Bronchial epithelial cell (primary cell): ENCODE results near the gene ASPN. TPM values are rescaled to one million over a fixed set of nuclear protein-coding genes. Genes with fewer than 3 reads are reported as not detected.

Source experiments
- DNase-seq: peaks from one replicate; pipeline ENCODE4 v3.0.0-alpha.2; 2010; ENCODE audit warnings: low read depth
- FAIRE-seq: peaks from 2 replicates; lab custom pipeline; 2011; peaks lifted over from hg19 to GRCh38; lab: Jason Lieb, UNC
- H3K27me3 ChIP-seq: 2 replicates; pipeline ENCODE4 v1.5.1; 2011; ENCODE audit warnings: low read length; ENCODE audit not compliant: control insufficient read depth, insufficient read depth
- H3K36me3 ChIP-seq: 2 replicates; pipeline ENCODE4 v1.5.1; 2011; ENCODE audit warnings: low read length; ENCODE audit not compliant: control insufficient read depth, insufficient read depth
- H3K4me3 ChIP-seq: 2 replicates; pipeline ENCODE4 v1.5.1; 2011; ENCODE audit warnings: mild to moderate bottlenecking, low read depth, low read length, control low read depth
- CTCF ChIP-seq: IDR thresholded peaks from 2 replicates; pipeline ENCODE4 v1.5.1; 2011; ENCODE audit warnings: mild to moderate bottlenecking, moderate library complexity, low read length, control low read depth, inconsistent platforms; ENCODE audit not compliant: insufficient read depth, severe bottlenecking
- total RNA-seq: library from RNA; depleted of rRNA; stranded (reverse); fragments of >200 nt; gene quantifications from 2 replicates; pipeline ENCODE4 v1.2.1, GENCODE V29; 2014

ASPN gene
- total RNA-seq, 1 donor from 2014 or later = not detected

- Histone ChIP-seq H3K4me3 (no peak overlapping the region), H3K27me3 (no peaks in the 10 kb centered on the region), H3K36me3 (no peaks in the 10 kb centered on the region)
- DNase-seq (no peak), FAIRE-seq (no peak)
- no peak for TF ChIP-seq CTCF
These were observed 43.0 kb upstream of the ASPN start for GRCh38 chr9:92525306-92525705.

GRCh38 chr9:92524881-92525280, 42.6 kb upstream of the ASPN start:
- Histone ChIP-seq H3K27me3 (no peaks in the 10 kb centered on the region), H3K4me3 (no peak overlapping the region), H3K36me3 (no peaks in the 10 kb centered on the region)
- DNase-seq (no peak), FAIRE-seq (no peak)
- no peak for TF ChIP-seq CTCF

DNA sequence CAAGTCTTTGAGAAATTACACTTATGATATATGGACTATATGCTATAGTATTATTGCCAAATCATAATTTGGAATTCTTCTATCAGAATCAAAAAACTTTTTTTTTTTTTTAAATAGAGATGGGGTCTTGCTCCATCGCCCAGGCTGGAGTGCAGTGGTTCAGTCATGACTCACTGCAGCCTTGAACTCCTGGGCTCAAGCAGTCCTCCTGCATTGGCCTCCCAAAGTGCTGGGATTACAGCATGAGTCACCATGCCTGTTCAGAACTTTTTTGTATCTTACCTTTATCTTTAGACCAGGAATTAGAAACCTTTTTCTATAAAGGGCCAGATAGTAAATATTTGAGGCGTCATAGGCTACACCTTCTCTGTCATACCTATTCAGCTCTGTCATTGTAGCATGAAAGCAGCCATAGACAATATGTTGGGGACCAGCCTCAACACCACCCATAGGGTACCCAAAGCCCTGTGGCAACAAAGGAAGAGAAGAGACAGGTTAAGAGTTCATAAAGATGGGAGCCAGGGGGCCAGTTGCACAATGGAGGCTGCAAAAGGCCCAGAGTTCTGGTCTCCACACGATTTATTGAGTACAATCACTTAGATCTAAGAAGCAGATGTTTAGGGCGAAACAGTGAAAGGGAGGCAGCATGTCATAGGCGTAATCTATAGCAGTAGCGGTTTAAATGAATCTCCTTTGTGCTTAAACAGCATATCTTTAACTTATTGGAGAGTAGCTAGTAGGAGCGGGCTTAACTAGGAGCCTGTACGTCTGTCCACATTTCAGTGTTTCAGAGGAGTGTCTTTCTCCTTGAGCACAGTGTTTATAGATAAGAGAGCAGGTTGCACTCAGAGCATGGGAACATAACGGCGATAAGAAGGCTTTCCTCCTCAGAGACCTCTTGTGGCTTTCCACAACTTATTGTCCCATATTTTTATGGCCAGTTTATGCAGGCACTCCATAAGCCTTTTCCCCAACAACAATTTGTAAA, 41.0 kb upstream of the ASPN start:
- Histone ChIP-seq H3K36me3 (no peaks in the 10 kb centered on the region), H3K27me3 (no peaks in the 10 kb centered on the region), H3K4me3 (no peak overlapping the region)
- no peak for TF ChIP-seq CTCF
- DNase-seq (no peak), FAIRE-seq (no peak)

- no peak for TF ChIP-seq CTCF
- DNase-seq (no peak), FAIRE-seq (no peak)
- Histone ChIP-seq H3K36me3 (no peaks in the 10 kb centered on the region), H3K4me3 (no peak overlapping the region), H3K27me3 (no peaks in the 10 kb centered on the region)
These were observed 38.5 kb upstream of the ASPN start for GRCh38 chr9:92520837-92521236.

GRCh38 chr9:92518199-92518598, 35.9 kb upstream of the ASPN start:
- no peak for TF ChIP-seq CTCF
- no peak for FAIRE-seq
- no peaks in the 10 kb centered on the region for H3K27me3 ChIP-seq
- no peaks in the 10 kb centered on the region for H3K36me3 ChIP-seq
- no peak for DNase-seq
- no peak overlapping the region for H3K4me3 ChIP-seq
